SU-DHL-6 (cell line): ENCODE measurements around the gene ADH7.

Experiments
- EZH2phosphoT487 ChIP-seq: fragments of 200-600 bp; sonication (generic), shearing (Covaris generic); conservative IDR thresholded peaks from 2 replicates; pipeline ENCODE4 v1.6.1; 2018; ENCODE audit warnings: mild to moderate bottlenecking, antibody characterized with exemption, low read length, moderate library complexity, mixed read lengths
- TF ChIP-seq, protein P1 (sequence below): fragments of 200-600 bp; sonication (generic); IDR thresholded peaks from one replicate; pipeline ENCODE4 v1.5.1; 2017; ENCODE audit warnings: antibody characterized with exemption, mild to moderate bottlenecking, low read length, moderate library complexity; ENCODE audit not compliant: insufficient read depth, poor library complexity, severe bottlenecking

DNA sequence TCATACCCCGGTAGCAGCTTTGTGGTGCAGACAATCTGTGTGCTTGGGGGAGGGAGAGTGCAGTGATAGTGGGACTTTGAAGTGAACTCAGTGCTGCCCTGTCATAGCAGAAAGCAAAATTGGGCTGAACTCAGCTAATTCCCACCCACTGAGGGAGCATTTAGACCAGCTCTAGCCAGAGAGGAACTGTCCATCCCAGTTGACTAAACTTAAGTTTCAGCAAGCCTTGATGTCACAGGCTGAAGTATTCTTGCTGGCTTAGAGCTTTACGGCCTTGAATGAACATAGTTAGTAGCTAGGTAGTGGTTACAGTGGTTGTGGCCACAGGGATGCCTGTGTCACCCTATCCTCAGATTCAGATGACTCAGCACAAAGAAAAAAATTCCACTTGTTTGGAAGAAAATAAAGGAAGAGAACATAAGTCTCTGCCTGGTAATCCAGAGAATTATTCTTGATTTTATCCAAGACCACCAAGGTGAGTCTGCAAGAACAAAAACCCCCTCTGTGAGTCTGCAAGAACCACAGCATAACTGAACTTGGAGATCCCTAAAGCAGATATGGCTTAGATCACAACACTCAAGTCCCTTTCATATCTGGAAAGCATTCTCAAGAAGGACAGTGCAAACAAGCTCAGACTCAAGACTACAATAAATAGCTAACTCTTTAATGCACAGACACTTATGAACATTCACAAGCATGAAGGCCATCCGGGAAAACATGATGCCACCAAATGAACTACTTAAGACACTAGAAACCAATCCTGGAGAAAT is 39.4 kb downstream of the ADH7 start:
- TF ChIP-seq, protein P1, sequence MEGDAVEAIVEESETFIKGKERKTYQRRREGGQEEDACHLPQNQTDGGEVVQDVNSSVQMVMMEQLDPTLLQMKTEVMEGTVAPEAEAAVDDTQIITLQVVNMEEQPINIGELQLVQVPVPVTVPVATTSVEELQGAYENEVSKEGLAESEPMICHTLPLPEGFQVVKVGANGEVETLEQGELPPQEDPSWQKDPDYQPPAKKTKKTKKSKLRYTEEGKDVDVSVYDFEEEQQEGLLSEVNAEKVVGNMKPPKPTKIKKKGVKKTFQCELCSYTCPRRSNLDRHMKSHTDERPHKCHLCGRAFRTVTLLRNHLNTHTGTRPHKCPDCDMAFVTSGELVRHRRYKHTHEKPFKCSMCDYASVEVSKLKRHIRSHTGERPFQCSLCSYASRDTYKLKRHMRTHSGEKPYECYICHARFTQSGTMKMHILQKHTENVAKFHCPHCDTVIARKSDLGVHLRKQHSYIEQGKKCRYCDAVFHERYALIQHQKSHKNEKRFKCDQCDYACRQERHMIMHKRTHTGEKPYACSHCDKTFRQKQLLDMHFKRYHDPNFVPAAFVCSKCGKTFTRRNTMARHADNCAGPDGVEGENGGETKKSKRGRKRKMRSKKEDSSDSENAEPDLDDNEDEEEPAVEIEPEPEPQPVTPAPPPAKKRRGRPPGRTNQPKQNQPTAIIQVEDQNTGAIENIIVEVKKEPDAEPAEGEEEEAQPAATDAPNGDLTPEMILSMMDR = no peak
- TF ChIP-seq EZH2phosphoT487 = no peak
